GM12892 (cell line): Measurements from ENCODE around the gene ADH6. TPM values are rescaled to one million over a fixed set of nuclear protein-coding genes. Genes with fewer than 3 reads are reported as not detected.
"Not testable (repeated sequence)": the region's sequence is repeated elsewhere in the genome, so short reads cannot be mapped to it uniquely, and the experiment has no call there.

Source experiments
- DNase-seq: peaks from one replicate; pipeline ENCODE4 v3.0.0; 2011; ENCODE audit not compliant: insufficient read length
- FAIRE-seq: peaks from 2 replicates; lab custom pipeline; 2011; peaks lifted over from hg19 to GRCh38; lab: Jason Lieb, UNC
- POLR2A ChIP-seq: IDR thresholded peaks from 2 replicates; pipeline ENCODE4 v1.6.1; 2011; ENCODE audit warnings: low read depth, low read length, control low read depth
- POLR2AphosphoS5 ChIP-seq: IDR thresholded peaks from 2 replicates; pipeline ENCODE4 v1.6.1; 2011; ENCODE audit warnings: low read depth, low read length, control low read depth
- TAF1 ChIP-seq: IDR thresholded peaks from 2 replicates; pipeline ENCODE4 v1.6.1; 2011; ENCODE audit warnings: low read depth, mild to moderate bottlenecking, control low read depth, low read length, borderline replicate concordance
- polyA plus RNA-seq: library from polyadenylated mRNA; unstranded; fragments of >200 nt; gene quantifications from one replicate; pipeline ENCODE4 v1.2.1, GENCODE V29; 2012; ENCODE audit warnings: missing spikeins, inconsistent platforms; ENCODE audit not compliant: missing spikeins

ADH6 gene
- not detected for polyA plus RNA-seq

DNA sequence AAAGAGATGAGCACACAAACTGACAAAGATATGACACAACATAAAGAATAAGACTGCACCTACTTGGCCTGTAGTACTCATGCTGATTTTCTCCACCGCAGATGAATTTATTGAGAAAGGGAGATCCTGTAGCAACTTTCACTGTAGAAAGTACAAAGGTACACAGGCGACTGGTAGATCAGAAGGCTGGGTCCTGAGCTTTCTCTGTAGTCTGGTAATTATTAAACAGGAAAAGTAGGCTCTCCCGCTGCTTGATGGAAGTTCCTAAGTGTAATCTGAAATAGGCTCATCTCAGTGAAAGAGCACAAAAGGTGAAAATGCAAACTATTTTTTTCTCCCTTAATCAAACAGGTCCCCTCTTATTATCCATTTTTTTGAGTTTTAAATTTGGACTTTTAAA, at the start of gene ADH6:
TSS of gene ADH6 (minus strand) at position 175 of the 400 bp plus-strand sequence. CDS start at position 81, 94 bp downstream.
- no peak for FAIRE-seq
- DNase-seq = no peak
- TF ChIP-seq POLR2AphosphoS5 = no peak
- TF ChIP-seq TAF1 = no peak
- no peak for TF ChIP-seq POLR2A

DNA sequence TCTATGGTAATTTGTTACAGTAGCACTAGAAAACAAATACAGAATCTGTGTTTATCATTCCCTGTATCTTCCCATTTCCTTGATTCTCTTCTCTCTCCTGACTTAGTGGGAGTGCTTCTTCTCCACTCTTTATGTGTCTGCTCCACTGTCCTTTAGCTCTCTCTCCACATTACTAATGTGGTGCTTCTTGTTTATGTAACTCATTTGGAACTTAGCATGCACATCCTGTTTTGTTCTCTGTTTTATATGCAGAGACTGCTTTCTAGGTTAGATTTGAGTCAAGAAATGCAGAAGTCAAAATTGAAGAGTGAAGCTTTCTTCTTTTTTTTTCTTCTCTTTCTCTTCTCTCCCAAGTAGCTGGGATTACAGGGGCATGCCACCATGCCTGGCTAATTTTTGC, 45.9 kb upstream of the ADH6 start:
- FAIRE-seq (no peak), DNase-seq (no peak)
- TF ChIP-seq POLR2A = no peak
- no peak for TF ChIP-seq POLR2AphosphoS5
- no peak for TF ChIP-seq TAF1

GRCh38 chr4:99252746-99253145, 33.7 kb upstream of the ADH6 start:
- no peak for TF ChIP-seq POLR2AphosphoS5
- no peak for TF ChIP-seq TAF1
- TF ChIP-seq POLR2A = no peak
- no peak for FAIRE-seq

DNA sequence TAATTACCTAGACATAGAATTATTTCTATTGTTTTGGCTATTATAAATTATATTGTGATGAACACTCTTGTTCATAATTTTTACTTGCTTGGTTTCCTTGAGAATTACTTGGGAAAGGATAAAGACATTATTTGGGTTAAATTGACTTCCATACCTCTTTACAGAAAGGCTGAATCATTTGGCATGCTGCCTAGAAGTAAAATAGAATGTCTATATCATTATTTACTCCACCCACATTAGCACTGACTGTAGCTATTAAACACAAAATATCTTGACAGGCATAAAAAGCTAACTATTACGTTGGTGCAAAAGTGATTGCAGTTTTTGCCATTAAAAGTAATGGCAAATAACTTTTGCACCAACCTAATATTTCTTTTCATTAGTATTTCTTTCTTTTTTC, 29.7 kb upstream of the ADH6 start:
- DNase-seq (no peak), FAIRE-seq (no peak)
- TF ChIP-seq POLR2A (no peak), TAF1 (no peak), POLR2AphosphoS5 (no peak)

More at GRCh38 chr4:99252746-99253145, 33.7 kb upstream of the ADH6 start:
- no peak for DNase-seq

- no peak for TF ChIP-seq POLR2AphosphoS5
- TF ChIP-seq POLR2A = no peak
- no peak for TF ChIP-seq TAF1
- DNase-seq = no peak
- FAIRE-seq = no peak
These were observed 16.9 kb upstream of the ADH6 start for GRCh38 chr4:99235955-99236354.

DNA sequence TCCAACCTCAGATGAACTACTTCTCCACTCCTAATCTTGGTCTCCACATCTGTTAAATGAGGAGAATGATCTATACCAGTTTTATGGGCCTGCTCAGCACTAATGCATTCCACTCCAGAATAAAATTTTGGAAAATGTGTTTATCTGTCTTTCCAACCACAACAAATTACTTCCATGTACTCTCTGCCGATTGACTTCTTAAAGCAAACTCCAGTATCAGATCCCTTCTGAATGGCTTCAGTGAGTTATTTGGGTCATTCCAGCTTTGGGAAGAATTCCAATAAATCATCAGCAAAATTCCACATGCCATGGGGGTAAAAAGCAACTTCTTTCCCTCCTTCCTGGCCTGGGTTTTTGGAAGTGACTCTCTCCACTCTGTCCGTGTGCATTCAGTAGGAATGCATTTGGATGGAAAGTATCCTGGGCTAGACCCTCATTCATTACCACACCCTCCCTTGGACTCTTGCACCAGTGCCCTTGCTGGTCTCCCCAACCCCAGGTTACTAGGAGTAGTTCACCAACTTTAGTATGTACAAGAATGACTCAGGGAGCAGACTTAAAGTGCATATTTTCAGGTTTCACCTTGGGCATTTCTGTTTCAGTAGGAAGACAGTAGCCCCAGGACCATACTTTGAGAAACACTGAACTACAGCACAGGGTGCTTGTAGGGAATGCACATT, 15.4 kb upstream of the ADH6 start:
- no peak for DNase-seq
- no peak for FAIRE-seq
- TF ChIP-seq TAF1 = no peak
- TF ChIP-seq POLR2AphosphoS5 = no peak
- TF ChIP-seq POLR2A = no peak

DNA sequence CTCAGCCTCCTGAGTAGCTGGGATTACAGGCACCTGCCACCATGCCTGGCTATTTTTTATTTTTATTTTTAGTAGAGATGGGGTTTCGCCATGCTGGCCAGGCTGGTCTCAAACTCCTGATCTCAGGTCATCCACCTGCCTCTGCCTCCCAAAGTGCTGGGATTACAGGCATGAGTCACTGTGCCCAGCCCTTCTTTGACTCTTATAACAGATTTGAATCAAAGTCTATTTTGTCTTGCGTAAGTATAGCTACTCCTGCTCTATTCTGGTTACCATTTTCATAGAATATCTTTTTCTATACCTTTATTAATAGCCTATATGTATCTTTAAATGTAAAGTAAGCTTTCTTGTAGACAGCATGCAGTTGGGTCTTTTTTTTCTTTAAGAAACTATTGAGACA, 14.4 kb upstream of the ADH6 start:
- not testable (repeated sequence) for DNase-seq, FAIRE-seq

- not testable (repeated sequence) for DNase-seq, FAIRE-seq
These were observed 9.7 kb upstream of the ADH6 start for GRCh38 chr4:99228706-99229105.

GRCh38 chr4:99227646-99228045, 8.6 kb upstream of the ADH6 start:
- FAIRE-seq, DNase-seq: not testable (repeated sequence)

DNA sequence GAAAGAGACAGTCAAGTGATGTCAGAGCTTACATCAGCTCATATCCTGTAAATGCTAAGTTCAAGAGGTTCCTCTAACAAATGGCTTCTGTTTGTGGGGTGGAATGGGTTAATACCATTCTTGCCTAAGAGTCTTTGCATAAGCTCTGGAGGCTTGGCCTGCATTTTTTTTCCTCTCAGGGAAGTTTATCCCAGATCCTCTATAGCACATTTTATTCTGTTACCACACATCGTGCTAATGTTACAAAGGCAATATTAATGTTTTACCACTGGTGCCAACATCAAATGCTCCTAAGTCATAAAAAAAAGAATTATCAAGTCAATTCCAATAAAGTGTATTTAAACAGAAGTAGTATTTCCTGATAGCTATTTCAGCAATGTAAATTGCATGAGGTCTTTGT, 2.9 kb upstream of the ADH6 start:
- DNase-seq = no peak
- TF ChIP-seq POLR2AphosphoS5 (no peak), POLR2A (no peak), TAF1 (no peak)
- no peak for FAIRE-seq

- FAIRE-seq (no peak), DNase-seq (no peak)
- no peak for TF ChIP-seq TAF1
- TF ChIP-seq POLR2A = no peak
- no peak for TF ChIP-seq POLR2AphosphoS5
These were observed 433 bp upstream of the ADH6 start for GRCh38 chr4:99219479-99219878.

- no peak for DNase-seq
- FAIRE-seq = no peak
These were observed 3.5 kb downstream of the ADH6 start for GRCh38 chr4:99215521-99215920.

GRCh38 chr4:99210789-99211188, 8.3 kb downstream of the ADH6 start:
- TF ChIP-seq TAF1 (no peak), POLR2AphosphoS5 (no peak), POLR2A (no peak)
- DNase-seq = no peak
- FAIRE-seq = no peak

More at GRCh38 chr4:99215521-99215920, 3.5 kb downstream of the ADH6 start:
- TF ChIP-seq TAF1 = no peak
- TF ChIP-seq POLR2AphosphoS5 = no peak
- TF ChIP-seq POLR2A = no peak
